GM18511 (cell line): ENCODE data around the gene PSMG2.
"Not testable (repeated sequence)": the region's sequence is repeated elsewhere in the genome, so short reads cannot be mapped to it uniquely, and the experiment has no call there.

ENCODE experiments used
- ATAC-seq: cut with Tn5 transposase; IDR thresholded peaks from one replicate; pipeline ENCODE4 v1.9.1; 2021; ENCODE audit warnings: mild to moderate bottlenecking, moderate library complexity; ENCODE audit not compliant: unreplicated experiment

PSMG2 gene

DNA sequence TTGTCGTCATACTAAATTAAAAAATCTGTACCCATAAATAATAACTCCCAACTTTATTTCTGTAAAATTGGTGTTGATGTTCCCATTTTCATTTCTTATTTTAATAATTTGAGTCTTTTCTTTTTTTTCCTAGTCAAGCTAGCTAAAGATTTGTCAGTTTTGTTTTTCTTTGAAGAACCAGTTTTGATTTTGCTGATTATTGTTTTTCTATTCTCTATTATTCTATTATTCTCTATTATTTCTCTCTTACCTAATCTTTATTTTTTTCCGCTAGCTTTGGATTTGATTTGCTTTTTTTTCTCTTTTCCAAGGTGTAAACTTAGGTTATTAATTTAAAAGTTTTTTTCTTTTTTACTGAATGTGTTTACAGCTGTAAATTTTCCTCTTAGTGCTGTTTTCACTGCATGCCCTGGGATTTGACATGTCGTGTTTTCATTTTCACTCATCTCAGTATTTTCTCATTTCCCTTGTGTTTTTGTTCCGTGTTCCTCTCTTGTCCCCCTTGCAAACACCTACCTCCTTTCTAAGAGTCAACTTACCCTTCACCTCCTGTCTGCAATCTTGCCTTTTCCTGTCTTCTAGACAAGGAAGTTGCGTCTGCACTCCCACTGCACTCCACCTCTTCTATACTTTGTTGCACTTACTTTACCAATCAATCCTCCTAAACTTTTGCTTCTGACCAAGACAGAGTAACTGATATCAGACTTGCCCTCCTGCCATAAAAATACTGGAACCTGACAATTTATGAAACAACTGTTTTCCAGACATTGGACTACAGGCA lies 18.8 kb downstream of the PSMG2 start:
- ATAC-seq: no peak

DNA sequence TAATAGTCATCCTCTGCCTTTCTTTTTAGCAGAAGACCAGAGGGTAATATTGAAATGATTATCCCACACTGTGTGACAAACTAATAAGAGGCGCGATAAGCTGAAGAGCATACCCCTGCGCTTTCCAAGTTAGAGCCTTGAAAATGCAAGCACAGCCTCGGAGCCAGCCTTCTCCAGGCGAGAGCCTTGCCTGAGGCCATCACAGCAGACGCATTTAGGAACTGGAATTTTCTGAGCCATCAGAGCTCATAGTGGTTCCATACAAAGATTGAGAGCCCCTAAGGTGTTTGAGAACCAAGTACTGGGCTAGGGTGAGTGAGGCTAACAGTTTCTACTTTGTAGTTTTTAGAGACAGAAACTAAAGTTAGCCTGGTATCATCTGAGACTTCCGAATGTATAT lies 19.9 kb downstream of the PSMG2 start:
- ATAC-seq: no peak

DNA sequence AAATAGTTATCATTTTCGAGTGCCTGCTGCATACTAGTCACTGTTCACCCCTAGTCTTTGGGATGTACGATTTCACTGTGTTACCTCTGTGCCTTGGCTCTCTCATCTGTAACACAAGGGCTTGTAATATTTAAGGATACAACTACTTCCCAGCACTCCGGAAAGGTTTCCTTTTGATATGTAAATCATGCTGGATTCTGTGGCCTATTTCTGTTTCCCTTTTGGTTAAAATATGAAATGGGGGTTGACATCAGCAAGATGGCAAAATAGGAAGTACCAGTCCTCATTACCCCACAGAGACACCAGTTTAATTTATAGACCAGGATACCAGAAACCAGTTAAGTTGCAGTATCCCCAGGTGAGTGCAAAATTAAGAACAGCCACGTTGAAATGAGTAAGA lies 23.5 kb downstream of the PSMG2 start:
- ATAC-seq: no peak

DNA sequence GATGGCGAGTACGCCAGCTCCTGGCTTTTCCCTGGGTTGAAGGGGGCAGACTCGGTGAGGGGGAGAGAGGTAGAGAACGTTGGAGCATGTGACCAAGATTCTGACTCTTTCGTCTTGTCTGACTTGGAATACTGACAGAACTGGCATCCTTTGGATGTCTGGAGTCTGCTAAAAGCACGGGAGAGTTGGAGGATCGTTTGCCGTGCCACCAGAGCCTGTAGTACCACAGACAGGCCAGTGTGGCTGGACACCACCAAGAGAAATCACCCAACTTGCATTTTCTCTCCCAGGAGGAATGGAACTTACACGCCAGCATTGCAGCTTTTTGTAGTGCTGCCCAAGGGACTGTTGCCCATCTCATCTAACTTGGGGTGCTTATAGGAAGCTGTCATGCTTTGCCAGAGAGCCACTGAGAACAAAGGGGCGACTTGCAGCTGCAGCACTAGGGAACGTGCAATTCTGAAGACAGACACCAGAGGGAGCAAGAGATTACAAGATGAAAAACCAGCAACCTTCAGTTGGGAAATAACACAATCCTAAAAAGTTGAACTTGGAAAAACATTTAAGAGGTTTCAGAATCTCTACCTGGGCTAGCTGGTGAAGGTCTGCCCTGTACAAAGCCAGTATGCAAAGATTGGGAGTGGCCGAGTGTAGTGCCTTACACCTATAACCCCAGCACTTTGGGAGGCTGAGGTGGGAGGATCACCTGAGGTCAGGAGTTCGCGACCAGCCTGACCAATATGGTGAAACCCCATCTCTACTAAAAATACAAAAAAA lies 24.1 kb downstream of the PSMG2 start:
- no peak for ATAC-seq

DNA sequence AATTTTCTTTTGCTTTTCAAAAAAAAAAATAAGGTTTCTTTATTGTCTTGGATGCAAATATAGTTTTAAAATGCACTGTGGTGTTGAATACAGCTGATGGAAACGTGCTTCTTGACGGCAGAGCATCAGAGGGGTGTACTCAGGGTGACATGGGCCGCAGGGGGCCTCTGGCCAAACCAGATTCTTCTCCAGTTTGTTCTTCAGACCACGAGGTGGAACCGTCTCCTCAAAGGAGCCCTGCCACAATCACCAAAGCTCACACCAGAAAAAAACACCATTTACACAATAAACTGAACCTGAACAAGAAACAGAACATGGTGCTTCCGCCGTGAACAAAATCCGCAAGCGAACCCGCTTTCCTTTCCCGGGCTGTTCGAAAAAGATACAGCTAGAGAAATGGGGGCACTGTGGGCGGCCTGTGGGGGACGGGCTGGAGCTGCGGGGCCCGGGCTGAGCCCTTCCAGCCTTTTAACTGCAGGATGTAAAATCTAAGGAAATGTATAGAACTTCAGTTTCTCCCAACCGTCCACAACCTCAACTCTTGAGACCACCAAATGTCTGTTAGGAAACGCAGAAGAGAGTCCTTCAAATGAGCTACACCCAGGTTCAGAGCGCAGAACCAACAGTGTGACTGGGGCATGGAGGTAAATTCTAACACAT lies 34.5 kb downstream of the PSMG2 start:
- no peak for ATAC-seq

DNA sequence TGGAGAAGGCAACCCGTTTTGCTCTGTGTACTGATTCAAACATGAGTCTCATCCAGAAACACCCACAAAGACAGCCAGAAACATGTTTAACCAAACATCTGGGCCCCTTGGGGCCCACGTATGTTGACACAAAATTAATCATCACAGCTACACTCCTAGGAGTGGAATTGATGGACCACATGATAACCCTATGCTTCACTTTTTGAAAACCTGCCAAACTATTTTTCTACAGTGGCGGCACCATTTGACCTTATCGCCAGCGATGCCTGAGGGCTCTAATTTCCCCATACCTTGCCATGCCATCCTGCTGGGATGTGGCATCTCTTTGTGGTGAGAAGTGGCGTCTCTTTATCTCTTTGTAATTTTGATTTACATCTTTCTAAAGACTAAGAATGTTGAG lies 38.5 kb downstream of the PSMG2 start:
- no peak for ATAC-seq

DNA sequence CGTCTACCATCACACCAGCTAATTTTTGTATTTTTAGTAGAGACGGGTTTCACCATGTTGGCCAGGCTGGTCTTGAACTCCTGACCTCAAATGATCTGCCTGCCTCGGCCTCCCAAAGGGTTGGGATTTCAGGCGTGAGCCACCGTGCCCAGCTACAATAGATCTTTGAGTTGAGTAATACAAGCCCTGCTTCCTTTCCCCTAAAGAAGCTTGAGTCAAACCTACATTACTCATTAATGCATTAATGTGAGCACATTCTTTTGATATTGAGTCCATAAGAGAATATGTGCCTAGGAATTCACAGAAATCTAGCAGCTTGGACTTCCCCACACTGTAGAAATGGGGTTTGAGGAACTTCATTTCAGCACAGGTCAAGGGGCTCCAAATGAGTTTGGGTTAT lies 39.6 kb downstream of the PSMG2 start:
- no peak for ATAC-seq

DNA sequence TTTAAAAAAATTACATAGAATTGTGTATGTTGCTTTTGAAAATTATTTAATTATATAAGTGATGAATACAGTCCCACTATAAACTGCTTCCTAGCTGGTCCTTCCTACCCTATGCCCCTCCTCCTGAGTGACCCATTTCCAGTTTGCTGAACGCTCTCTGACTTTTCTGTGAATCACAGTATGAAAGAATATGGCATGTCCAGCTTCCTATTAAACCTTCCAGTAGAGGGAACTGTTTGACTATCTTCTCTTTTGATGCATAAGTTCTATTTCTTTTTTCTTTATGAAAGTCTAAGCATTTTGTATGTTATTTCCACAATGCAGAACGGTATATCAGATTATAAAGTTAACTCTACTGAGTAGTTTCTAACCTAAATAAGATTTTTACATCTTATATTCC lies 41.3 kb downstream of the PSMG2 start:
- no peak for ATAC-seq

DNA sequence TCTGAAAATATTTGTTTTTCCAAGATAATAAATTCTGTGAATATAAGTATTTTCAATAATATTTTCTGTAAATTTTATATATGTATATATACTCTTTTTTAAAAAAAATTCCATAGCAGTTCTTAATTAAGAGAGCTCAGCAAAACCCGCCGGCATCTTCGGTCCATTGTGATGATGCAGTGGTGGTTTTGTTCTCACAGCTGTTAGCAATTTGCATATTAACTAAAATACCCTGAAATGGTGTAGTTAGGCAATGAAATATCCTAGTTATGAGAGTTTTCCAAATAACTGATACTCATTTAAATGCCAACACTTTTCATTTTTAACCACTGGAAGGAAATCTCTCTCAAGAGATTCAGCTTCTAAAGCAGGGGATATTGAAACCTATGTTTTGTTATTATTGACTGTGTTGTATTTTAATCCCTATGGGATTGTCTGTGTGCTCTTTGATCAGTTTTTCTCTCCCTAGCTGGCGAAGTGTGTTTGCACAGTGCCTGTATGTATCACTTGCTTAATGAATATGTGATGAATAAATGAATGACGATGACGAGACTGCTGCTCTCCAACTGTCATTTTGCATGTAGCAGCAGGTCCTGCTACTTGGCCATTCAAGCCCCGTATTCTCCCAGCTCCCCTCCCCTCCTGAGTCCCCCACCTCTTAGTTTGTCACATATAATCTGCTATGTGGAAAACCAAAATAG lies 42.4 kb downstream of the PSMG2 start:
- ATAC-seq: no peak

DNA sequence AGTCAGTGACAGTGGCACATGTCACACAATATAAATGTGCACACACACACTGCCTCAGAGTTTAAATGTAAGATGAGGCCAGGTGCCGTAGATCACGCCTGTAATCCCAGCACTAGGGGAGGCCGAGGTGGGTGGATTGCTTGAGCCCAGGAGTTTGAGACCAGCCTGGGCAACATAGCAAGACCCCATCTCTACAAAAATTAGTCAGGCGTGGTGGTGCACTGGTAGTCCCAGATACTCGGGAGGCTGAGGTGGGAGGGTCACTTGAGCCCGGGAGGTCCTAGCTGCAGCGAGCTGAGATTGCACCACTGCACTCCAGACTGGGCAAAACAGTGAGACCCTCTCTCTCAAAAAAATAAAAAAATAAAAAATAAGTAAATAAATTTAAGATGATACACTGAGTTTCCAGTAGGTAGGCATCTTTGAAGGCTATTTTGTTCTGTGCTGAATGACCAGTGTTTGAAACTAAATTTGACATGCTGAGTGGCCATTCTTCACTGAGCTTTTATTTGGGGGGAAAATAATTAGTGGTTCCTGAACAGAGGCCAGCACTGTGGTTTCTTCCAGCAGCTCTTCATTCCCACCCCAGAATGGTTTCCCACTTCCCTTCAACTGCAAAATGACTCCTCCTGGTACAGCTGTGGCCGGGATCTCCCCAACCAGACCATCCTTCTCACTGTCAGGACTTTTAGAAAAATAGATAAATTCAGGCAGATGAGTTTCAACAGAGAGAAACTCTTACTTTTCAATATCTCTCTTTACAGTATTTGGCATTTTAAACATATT lies 44.9 kb downstream of the PSMG2 start:
- ATAC-seq: no peak

DNA sequence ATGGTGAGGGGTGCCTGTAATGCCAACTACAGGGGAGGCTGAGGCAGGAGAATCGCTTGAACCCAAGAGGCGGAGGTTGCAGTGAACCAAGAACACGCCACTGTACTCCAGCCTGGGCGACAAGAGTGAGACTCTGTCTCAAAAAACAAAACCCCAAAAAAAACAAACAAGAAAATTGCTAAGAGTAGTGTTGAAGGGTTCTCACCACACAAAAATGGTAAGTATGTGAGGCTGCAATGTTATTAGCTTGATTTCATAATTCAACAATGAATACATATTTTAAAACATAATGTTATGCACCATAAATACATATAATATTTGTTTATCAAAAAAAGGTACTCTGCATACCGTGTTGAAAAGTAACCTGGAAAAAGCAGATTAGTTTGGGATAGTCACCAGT lies 45.8 kb downstream of the PSMG2 start:
- ATAC-seq: no peak

DNA sequence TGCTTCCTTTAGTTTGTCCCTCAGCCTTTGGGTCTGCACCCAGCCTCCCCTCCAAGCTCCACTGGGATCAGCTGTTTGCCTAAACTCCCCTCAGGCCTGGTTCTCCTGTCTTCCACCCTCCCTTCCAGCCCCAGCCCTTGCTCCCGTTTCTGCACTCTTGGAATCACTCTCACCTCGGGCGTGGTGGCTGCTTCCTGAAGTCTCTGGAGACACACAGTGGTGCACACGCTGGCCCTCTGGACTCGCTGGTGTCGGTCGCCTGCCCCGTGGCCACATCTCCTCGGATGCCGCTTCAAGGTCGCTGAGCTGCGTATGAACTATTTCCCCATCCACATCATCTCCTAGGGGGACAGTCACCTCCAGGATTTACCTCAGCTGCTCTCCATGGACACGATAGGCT lies 46.3 kb downstream of the PSMG2 start:
- ATAC-seq: no peak

DNA sequence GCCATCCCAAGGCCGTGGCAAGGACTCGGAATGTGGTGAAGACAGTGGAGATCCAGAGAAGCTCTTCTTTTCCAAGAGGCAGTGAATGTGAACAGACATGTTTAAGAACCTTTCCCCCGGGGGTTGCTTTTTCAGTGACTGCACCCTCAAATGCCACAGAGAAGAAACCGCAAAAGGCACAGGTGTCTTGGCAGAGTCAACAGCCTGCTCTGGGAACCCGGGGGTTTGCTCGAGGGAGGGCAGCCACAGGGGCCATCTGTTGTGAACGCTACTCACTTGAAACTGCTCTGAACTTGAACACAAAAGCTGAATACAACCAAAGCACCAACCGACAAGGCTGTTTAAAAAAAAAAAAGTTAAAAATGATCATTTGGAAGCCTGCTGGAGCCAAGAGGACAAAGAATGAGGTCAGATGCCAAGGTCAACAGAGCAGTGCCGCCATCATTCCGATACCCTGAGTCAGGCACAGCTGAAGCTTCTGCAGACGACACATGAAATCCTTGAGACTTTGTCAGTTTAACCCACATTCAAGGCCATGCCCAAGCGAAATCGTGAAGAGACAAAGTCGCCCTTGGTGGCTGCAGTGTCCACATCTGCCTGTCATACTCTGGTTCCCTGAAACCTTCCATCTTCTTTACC lies 47.4 kb downstream of the PSMG2 start:
- peak; percentile 73 for ATAC-seq

DNA sequence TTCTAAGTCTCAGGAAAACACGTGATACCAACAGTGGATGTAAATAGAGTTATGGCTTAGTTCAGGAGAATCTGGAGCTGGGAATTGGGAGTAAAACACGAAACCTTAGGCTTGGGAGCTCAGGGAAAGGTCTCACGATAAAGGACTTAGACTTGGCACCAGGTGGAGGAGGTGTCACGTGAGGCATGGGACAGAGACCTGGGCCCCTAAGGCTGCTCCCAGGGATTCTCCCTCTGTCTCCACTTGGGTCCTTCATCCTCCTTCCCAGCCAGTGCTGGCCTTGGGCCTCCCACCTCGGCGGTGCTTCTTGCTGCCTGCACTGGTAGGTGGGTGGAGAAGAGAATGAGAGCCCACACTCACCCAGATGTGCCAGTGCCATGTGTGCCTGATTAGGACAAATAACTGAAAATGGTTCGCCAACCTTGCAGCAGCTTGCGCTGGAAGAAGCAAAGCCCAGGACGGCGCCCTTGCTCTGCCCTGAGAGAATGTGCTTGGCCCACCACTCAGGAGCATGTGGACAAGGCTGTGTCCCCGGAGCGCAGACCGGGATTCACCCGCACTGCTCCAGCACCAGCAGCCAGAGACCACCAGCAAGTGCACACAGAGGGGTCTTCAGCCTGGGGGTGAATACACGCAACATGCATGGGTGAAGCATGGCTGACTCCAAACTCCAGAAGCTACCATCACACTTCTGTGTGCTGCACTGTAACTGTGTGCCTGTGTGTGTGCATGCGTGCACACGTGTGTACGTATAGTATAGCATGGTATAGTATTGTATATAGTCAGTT lies 48.1 kb downstream of the PSMG2 start:
- ATAC-seq: no peak

DNA sequence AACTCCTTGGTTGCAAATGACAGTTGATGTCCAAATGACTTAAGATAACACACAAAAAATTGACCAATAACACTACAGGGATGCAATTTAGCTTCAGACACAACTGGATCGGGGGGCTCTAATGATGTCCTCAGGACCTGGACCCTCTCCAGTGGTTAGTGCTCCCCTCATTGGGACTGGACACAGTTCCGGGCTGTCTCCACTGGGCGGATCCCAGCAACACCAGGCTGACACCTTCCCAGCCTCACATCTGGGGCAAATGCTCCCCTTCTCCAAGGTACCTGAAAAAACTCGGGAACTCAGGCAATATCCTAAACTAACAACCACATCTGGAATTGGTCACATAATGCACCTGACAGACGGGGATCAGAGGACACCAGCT lies 48.7 kb downstream of the PSMG2 start:
- ATAC-seq: no peak

DNA sequence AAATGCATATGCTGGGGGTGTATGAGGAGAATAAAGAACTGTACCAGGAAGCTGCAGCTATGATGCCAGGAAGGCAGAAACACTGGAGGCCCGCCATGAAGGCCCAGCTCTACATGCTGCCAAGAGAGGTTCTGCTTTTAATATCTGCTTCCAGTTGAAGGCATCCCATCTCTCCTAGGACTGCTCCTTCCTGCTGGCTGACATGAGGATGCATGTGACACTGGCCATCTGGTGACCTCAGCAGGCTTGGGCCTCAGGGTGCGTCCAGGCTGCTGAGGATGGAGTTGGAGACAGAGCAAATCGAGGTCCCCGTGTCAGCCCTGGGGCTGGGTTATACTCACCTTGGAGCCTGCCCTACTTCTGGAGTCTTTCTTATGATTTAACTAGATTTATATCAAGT lies 49.0 kb downstream of the PSMG2 start:
- ATAC-seq: no peak

DNA sequence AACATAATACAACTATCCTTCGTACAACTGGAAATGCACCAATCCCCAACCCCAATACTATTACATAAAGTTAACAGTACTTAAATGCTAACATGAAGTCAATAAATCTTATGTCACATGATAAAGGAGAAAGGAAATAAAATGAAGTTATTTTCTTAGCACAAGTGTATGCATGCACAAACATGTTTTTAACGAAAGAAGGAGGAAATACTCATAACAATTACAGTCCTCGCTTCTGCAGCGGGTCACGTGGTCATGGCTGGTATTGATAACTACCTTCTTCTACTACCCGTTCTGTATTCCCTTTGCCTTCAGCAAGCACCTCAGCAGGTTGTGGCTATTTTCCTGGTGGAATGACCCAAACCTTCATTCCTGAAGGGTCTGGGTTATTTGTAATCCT lies 51.7 kb downstream of the PSMG2 start:
- no peak for ATAC-seq

DNA sequence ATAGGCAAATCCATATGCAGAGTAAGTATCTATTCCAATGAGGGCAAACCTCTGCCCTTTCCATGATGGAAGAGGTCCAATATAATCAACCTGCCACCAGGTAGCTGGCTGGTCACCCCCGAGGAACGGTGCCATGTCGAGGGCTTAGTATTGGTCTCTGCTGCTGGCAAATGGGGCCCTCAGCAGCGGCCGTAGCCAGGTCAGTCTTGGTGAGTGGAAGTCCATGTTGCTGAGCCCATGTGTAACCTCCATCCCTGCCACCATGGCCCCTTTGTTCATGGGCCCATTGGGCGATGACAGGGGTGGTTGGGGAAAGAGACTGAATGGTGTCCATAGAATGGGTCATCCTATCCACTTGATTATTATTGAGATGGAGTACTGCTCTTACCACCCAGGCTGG lies 52.8 kb downstream of the PSMG2 start:
- ATAC-seq: not testable (repeated sequence)

DNA sequence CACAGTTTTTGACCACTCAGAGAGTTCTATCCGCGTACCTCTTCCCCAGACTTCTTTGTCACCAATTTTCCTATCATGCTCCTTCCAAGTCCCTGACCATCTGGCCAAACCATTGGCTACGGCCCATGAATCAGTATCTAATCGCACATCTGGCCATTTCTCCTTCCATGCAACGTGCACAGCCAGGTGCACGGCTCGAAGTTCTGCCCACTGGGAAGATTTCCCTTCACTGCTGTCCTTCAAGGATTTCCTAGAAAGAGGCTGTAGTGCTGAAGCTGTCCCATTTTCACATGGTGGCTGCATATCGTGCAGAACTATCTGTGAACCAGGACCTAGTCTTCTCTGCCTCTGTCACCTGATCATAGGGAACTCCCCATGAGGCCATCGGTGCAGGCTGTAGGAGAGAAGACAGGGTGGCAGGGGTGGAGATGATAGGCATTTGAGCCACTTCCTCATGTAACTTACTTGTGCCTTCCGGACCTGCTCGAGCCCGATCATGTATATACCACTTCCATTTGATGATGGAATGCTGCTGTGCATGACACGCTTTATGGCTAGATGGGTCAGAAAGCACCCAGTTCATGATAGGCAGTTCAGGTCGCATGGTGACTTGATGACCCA lies 53.9 kb downstream of the PSMG2 start:
- ATAC-seq: not testable (repeated sequence)
